ENCODE measurements around the gene RNF217.

RNF217 gene

DNA sequence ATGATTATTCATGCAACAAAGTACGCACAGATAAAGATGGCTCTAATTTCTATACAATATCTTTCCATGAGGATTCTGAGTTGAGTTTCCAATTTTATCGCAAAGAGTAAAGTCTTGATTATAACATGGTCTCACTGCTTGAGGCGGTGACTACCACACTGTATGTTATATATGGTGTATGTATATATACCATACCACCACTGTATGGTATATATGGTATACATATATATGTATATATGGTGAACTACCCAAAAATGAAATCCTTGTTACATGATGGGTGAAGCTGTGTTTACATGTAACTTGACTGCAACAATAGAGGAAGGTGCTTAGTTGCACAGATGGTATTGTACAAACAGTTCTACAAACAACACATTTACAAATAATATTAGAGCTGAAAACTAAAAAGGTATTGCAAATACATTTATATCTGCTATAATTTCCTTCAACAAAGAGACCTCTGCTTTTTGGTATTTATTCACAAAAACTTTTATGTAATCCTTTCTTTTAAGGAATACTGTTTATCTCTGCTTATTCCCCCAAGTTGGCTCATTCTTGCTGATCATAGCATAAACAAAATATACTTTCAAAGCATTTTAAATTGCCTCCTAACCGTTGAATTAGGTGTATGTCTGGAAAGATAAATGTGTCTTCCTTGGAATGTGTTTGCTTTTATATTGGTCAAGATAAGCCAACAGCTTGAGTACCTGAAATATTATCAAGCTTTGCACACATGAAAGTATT is 113.7 kb downstream of the RNF217 start:
- ATAC-seq (no peak), DNase-seq (no peak)
- no peaks in the 10 kb centered on the region for H3K27me3 Mint-ChIP-seq
- H3K27ac Mint-ChIP-seq = no peak overlapping the region
- no peaks in the 10 kb centered on the region for H3K4me1 Mint-ChIP-seq
- no peak overlapping the region for H3K4me3 Mint-ChIP-seq
- no peaks in the 10 kb centered on the region for H3K9me3 Mint-ChIP-seq

DNA sequence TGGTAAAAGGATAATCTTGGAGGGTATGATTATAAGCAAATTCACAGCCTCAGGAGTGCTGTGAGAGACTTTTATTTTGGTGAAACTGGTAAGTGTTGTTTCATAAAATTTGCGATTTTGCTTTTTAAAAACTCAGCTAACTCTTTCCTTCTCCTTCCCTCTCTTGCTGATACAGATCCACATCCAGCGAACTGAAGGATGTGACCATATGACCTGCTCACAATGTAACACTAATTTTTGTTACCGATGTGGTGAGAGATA is 114.2 kb downstream of the RNF217 start:
- Mint-ChIP-seq H3K27me3 (no peaks in the 10 kb centered on the region), H3K27ac (no peak overlapping the region), H3K9me3 (no peaks in the 10 kb centered on the region), H3K4me3 (no peak overlapping the region), H3K4me1 (no peaks in the 10 kb centered on the region)
- ATAC-seq (no peak), DNase-seq (no peak)

DNA sequence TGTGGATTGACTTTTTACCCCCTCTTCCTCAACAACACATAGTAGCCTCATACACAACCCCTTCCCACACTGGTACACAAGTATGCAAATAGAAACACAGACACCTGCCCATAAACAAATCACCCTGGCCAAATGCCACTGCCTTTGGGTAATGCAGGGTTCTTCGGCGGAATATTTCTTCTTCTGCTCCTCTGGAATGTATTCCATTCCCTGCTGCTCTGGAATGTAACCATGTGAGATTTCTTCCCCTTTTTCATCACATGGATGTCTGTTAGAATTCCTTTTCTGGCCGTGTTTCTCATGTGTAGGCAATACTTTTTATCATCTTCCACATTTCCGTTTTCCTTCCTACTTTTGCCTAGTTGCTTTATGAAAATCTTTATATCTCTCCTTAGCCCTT is 115.2 kb downstream of the RNF217 start:
- Mint-ChIP-seq H3K27ac (no peak overlapping the region), H3K27me3 (no peaks in the 10 kb centered on the region), H3K9me3 (no peaks in the 10 kb centered on the region), H3K4me1 (no peaks in the 10 kb centered on the region), H3K4me3 (no peak overlapping the region)
- ATAC-seq (no peak), DNase-seq (no peak)

DNA sequence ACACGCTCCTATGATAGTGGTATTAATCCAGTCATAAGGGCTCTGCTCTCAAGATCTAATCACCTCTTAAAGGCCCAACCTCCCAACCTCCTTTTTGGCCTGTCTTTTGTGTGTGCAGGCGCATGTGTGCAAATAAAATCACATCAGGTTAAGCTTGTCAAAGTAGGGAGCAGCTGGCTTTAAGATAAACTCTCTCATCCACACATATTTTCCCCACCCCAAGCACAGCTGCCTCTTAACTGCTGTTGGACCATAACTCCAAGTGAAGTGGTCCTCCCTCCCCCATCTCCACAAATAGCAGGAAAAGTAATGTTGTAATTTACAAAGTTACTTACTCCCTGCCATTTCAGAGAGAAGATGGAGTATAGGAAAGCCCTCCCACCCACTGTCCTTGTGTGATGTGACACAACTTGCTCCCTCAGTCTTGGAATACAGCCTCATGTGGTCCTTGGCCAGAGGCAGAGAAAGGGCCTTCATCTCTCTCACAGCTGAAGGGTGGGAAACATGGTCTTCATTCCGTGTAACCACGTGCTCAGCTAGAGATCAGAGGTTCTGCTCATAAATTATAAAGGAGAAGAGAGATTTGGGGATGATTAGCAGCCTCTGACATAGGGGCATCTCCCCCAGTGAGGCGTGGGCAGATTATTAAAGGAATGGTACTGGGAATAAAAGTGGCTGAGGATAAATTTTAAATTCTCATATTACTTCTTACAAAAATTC is 116.5 kb downstream of the RNF217 start:
- no peak overlapping the region for H3K4me3 Mint-ChIP-seq
- ATAC-seq = no peak

GRCh38 chr6:125082908-125083683 is 120.9 kb downstream of the RNF217 start:
- DNase-seq (no peak), ATAC-seq (no peak)
- H3K4me3 Mint-ChIP-seq = no peak overlapping the region
- H3K4me1 Mint-ChIP-seq = no peaks in the 10 kb centered on the region
- peak overlapping the region in 1 of 2 donors; percentile 44 for H3K27ac Mint-ChIP-seq
- H3K9me3 Mint-ChIP-seq = no peaks in the 10 kb centered on the region
- H3K27me3 Mint-ChIP-seq = no peaks in the 10 kb centered on the region

More for the DNA sequence above, 116.5 kb downstream of the RNF217 start:
- Mint-ChIP-seq H3K27ac (no peak overlapping the region), H3K4me1 (no peaks in the 10 kb centered on the region), H3K9me3 (no peaks in the 10 kb centered on the region), H3K27me3 (no peaks in the 10 kb centered on the region)
- no peak for DNase-seq

DNA sequence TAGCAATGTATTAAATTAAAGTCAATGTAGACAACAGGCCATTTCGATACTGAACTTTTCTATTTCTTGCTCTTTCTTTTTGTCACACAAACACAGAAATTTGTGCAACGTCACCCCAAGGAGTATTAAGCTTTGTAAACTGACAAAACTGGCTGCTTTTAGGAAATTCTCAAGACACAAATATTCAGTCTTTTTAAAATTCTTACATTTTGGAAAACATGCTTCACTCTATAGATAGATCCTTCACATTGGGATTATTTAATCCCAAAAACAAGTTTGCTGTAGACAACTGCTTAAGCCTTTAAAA is 121.4 kb downstream of the RNF217 start:
- H3K4me1 Mint-ChIP-seq = no peaks in the 10 kb centered on the region
- no peak for DNase-seq
- no peak overlapping the region for H3K27ac Mint-ChIP-seq
- ATAC-seq = no peak
- H3K9me3 Mint-ChIP-seq = no peaks in the 10 kb centered on the region
- H3K4me3 Mint-ChIP-seq = no peak overlapping the region
- H3K27me3 Mint-ChIP-seq = no peaks in the 10 kb centered on the region

- no peak overlapping the region for H3K4me3 Mint-ChIP-seq
- no peak overlapping the region for H3K27ac Mint-ChIP-seq
- no peaks in the 10 kb centered on the region for H3K4me1 Mint-ChIP-seq
- no peaks in the 10 kb centered on the region for H3K27me3 Mint-ChIP-seq
- no peaks in the 10 kb centered on the region for H3K9me3 Mint-ChIP-seq
- no peak for ATAC-seq
- no peak for DNase-seq
Observed at GRCh38 chr6:125086716-125087115, 124.5 kb downstream of the RNF217 start.

DNA sequence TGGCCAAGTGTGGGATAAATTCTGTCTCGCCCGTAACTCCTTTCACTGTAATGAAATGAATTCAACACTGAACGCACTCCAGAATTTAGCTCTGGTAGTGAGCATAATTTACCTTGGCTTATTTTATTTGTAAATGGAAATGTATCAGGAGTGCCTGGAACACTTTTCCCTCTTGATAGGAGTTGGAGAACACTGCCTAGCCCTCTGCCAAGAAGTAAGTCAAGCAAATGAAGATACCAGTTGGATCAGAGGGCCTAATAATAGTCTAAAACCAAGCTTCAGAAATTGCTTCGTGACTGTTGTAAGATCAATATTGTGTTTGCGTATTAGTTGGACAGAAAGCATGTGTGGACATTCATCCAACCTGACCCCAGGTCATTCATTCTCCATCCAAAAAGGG is 126.7 kb downstream of the RNF217 start:
- H3K27ac Mint-ChIP-seq = no peak overlapping the region
- no peaks in the 10 kb centered on the region for H3K9me3 Mint-ChIP-seq
- DNase-seq (no peak), ATAC-seq (no peak)
- H3K27me3 Mint-ChIP-seq = no peaks in the 10 kb centered on the region
- H3K4me3 Mint-ChIP-seq = no peak overlapping the region
- no peaks in the 10 kb centered on the region for H3K4me1 Mint-ChIP-seq

DNA sequence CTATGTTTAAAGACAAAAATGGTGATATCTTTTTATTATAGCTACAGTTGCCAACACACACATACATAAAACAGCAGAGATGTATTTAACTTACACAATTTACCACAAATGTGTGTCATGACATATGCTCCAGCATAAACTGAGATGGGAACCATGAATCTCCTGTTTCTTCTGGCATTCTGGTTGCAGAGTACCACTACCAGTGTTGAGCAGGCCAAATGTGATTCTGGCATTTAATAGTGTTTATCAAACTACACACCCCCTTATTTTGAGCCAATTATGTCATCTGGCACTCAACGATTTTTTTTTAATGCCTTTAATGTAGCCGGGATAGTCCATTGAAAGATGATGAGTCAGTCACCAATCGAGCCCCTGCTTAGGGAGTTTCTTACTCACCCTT is 132.3 kb downstream of the RNF217 start:
- no peak for DNase-seq
- peaks cover 2% of the 10 kb centered on the region for H3K4me1 Mint-ChIP-seq
- ATAC-seq = no peak
- no peak overlapping the region for H3K27ac Mint-ChIP-seq
- H3K27me3 Mint-ChIP-seq = peaks cover 28% of the 10 kb centered on the region
- H3K4me3 Mint-ChIP-seq = no peak overlapping the region
- H3K9me3 Mint-ChIP-seq = no peaks in the 10 kb centered on the region

- Mint-ChIP-seq H3K9me3 (no peaks in the 10 kb centered on the region), H3K27ac (no peak overlapping the region), H3K27me3 (peaks cover 37% of the 10 kb centered on the region), H3K4me3 (no peak overlapping the region), H3K4me1 (peaks cover 8% of the 10 kb centered on the region)
- DNase-seq (no peak), ATAC-seq (no peak)
Observed at GRCh38 chr6:125095580-125096301, 133.5 kb downstream of the RNF217 start.

GRCh38 chr6:125097186-125097585 is 134.9 kb downstream of the RNF217 start:
- Mint-ChIP-seq H3K27ac (no peak overlapping the region), H3K4me3 (no peak overlapping the region), H3K9me3 (no peaks in the 10 kb centered on the region), H3K4me1 (peaks cover 8% of the 10 kb centered on the region), H3K27me3 (peaks cover 37% of the 10 kb centered on the region)
- no peak for DNase-seq
- ATAC-seq = no peak

DNA sequence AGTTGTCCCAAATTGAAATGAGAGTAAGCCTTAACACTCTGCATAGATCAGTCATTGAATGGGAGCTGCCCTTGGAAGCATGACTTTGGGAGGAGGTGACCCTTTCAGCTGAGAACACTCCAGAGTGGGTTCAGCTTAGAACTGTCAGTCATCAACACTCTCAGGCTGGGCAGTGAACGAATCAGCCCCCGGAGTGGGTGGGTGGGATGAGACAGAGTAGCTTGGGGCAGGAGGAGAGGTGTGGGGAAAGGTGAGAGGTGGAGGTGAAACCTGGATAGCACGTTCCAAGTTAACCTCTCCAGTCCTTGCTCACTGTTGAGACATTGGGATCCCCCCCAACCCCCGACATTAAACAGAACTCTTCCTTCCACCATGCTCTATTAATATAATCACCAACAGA is 136.0 kb downstream of the RNF217 start:
- Mint-ChIP-seq H3K27me3 (peaks cover 37% of the 10 kb centered on the region), H3K4me1 (peaks cover 8% of the 10 kb centered on the region), H3K4me3 (no peak overlapping the region), H3K27ac (no peak overlapping the region), H3K9me3 (no peaks in the 10 kb centered on the region)
- DNase-seq = no peak
- ATAC-seq = no peak

- ATAC-seq (peak; percentile 82), DNase-seq (peak; percentile 8 to 11)
- Mint-ChIP-seq H3K9me3 (no peaks in the 10 kb centered on the region), H3K4me1 (peaks cover 8% of the 10 kb centered on the region), H3K27me3 (peaks cover 37% of the 10 kb centered on the region), H3K27ac (no peak overlapping the region), H3K4me3 (peak overlapping the region; percentile 66 to 77)
Observed at GRCh38 chr6:125099211-125100073, 137.2 kb downstream of the RNF217 start.

DNA sequence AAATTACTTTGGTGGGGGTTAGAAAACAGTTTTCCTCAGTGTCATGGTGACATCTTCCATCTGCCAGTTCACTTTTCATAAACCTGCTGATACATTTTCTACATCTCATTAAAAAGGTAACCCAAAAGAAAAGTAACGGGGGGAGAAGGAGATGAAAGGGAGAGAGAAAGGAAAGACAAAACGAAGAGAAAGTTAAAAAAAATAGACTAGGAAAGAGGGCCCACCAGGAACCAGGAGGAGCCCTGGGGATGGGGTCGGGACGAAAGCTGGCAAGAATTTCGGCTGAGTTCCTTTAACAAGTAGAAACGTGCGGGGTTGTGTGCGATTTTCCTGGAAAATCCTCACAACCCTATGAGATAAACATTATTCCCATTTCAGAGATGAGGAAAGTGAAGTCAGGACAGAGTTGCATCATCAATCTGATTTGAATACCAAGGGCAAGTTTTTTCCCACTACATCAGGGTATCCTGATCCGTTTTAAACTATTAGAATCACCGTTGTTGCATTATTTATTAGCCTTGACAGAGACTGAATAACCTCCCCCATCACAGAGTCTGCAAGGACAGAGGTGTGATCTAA is 137.9 kb downstream of the RNF217 start:
- H3K9me3 Mint-ChIP-seq = no peaks in the 10 kb centered on the region
- H3K4me1 Mint-ChIP-seq = peaks cover 8% of the 10 kb centered on the region
- peak overlapping the region; percentile 66 to 77 for H3K4me3 Mint-ChIP-seq
- DNase-seq (no peak), ATAC-seq (no peak)
- peaks cover 37% of the 10 kb centered on the region for H3K27me3 Mint-ChIP-seq
- H3K27ac Mint-ChIP-seq = no peak overlapping the region

DNA sequence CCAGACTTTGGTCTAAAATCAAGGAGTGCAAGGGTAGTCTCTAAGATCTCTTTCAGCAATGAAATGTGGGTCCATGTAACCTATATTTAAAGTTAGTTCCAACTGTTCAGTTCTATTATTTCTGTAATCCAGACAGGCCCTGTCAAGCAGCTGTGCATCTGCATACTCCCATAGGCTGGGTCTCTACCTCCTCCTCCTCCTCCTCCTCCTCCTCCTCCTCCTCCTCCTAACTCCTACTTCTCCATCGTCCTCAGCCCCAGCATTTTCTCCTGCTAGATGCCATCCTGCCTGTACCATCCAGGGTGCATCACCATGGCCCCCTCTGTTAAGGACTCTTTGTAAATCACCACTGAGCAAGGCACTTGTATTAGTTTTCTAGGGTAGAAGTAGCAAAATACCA is 138.9 kb downstream of the RNF217 start:
- H3K4me3 Mint-ChIP-seq = no peak overlapping the region
- no peak for ATAC-seq
- no peak for DNase-seq
- peaks cover 8% of the 10 kb centered on the region for H3K4me1 Mint-ChIP-seq
- H3K27ac Mint-ChIP-seq = no peak overlapping the region
- peaks cover 37% of the 10 kb centered on the region for H3K27me3 Mint-ChIP-seq
- H3K9me3 Mint-ChIP-seq = no peaks in the 10 kb centered on the region
